ENCODE results near the gene ZNF273.

GRCh38 chr7:64907641-64908326, 4.7 kb downstream of the ZNF273 start:
- TF ChIP-seq CTCF (IDR thresholded peaks at IDR 0.05) = no peak
- no peak for TF ChIP-seq POLR2A (IDR thresholded peaks at IDR 0.05)

Measured in breast epithelium (tissue), 3 donors.